IPS DF 4.7 (cell line): ENCODE data around the gene PCDHGC5.

Experiments used
- DNase-seq: peaks from one replicate; pipeline ENCODE4 v3.0.0-alpha.2; 2013; ENCODE audit warnings: low spot score; ENCODE audit errors: extremely low read depth

The PCDHGC5 gene

DNA sequence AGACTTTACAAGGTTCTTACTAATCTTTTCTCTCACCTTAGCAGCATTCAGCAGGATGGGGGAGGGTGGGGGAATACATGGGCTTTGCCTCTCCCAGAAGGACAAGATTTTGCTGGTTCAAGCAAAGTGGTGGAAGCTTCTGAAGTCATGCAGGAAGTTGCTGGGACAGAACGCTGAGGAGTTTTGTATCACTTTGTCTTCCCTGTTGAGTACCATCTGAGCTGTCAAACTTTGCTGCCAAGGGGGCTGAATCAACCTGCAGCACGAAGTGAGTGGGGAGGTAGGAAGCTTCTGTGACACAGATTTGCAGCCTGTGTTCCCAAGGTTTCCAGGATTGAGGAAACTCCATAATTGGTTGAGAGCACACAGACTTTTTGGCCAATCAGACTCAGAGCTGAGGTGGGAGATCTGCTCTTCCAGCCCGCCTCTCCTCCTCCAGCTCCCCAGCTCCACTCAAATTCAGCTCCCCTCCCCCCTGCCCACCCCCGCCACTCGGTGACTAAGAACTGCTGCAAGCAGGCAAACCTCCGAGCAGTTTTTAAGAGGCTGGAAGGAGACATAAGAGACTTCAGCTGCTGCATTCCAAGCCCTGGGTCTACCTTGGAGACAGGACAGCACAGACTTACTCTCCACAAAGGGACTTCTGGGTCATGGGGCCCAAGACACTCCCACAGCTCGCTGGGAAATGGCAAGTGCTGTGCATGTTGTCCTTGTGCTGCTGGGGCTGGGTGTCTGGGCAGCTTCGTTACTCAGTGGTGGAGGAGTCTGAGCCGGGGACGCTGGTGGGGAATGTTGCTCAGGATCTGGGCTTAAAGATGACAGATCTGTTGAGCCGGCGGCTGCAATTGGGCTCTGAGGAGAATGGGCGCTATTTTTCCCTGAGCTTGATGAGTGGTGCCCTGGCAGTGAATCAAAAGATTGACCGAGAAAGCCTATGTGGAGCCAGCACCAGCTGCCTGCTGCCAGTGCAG, at the start of gene PCDHGC5:
TSS of gene PCDHGC5 (plus strand) at position 491 of the 971 bp plus-strand sequence. CDS start at position 651, 160 bp downstream.
- DNase-seq = no peak

DNA sequence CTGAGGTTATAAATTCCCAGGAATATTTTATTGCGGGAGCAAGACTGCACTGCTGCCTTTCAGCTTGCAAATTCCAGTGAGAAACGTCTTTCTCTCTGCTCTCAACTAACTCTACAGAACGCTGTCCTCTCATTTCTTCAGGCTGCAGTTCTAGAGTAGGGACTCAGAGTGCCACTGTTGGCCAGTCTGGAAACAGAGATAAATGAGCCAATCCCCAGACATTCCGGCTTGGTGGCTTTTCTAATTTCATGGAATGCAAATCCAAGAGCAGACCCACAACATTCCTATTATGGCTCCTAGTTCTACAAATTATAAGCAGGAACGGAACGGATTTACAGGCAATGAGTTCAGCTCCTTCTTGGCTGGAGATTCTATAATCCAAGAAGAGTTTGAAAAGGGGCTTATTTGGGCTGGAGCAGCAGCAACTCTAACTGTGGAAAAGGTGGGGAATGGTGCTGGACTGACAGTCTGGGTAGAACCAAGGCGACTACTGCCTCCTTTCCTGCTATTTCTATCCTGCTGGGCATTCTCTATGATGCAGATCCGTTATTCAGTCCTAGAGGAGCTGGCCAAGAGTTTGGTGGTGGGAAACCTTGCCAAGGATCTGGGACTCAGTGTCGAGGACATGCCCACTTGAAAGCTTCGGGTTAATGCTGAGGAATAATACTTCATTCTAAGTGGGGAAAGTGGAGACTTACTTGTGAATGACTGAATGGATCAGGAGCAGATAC, 49.3 kb upstream of the PCDHGC5 start:
- DNase-seq = no peak

DNA sequence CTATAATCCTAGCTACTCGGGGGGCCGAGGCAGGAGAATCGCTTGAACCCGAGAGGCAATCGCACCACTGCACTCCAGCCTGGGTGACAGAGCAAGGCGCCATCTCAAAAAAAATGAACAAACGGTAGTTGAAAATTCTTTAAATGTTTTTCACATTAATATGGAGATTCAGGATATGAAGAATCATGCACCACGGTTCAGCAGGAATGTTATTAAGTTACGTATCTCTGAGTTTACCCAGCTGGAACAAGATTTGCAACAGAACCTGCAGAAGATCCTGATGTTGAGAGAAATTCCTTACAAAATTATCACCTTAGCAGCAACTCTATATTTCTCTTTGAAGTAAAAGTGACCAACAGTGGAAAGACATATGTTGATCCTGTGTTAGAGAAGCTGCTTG, 48.5 kb upstream of the PCDHGC5 start:
- DNase-seq = no peak

DNA sequence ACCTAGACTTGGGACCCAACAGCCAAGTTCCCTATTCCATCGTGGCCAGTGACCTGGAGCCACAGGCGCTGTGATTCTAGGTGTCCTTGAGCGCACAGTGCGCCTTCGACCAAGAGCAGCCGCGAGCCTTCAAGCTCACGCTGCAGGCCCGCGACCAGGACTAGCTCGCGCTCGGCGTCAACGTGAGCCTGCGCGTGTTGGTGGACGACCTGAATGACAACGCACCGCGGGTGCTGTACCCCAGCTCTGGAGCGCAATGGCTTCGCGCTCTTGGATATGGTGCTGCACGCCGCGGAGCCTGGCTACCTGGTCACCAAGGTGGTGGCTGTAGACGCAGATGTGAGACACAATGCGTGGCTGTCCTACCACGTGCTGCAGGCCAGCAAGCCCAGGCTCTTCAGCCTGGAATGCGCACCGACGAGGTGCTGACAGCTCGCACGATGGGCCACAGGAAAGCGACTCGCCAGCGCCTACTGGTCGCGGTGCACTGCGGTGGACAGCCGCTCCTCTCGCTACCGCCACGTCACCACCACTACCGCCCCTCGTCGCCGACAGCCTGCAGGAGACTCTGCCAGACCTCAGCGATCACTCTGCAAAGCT, 47.2 kb upstream of the PCDHGC5 start:
- DNase-seq = no peak

DNA sequence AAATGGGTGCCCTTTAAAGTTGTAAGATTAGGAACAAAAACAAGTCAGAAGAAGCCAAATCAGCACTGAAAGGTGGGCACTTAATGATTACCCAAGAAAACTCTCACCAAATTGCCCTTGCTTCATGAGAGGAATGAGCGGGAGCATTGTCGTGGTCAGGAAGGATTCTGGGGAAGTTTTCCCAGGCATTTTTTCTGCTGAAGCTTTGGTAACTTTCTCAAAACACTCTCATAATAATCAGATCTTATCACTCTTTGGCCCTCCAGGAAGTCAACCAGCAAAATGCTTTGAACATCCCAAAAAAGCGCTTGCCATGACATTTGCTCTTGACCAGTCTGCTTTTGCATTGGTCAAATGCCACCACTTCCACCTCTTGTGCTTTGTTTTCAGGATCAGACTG, 23.5 kb upstream of the PCDHGC5 start:
- no peak for DNase-seq

DNA sequence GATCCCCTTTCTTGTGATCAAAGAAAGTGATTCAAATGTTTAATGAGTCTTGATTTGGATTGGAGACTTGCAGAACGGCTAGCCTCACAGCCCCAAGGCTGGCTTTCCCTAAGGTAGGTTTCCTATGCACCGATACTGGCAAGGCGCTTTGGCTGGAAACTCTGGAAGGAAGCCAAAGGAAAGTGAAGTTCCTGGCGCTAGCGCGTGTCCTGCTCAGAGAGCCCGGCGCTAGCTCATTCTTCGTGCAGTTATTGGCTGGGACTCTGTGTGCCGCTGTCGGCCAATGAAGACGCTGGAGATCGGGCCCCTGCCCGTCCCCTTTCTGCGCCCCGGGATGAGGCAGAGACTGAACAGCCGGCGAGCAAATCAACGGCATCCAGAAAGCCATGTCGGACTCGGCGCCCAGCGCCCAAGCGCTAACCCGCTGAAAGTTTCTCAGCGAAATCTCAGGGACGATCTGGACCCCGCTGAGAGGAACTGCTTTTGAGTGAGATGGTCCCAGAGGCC, 13.2 kb upstream of the PCDHGC5 start, which contains the start of gene PCDHGC3:
TSS of gene PCDHGC3 (plus strand) at position 342 of the 507 bp plus-strand sequence. CDS start at position 493, 151 bp downstream.
- DNase-seq = no peak

DNA sequence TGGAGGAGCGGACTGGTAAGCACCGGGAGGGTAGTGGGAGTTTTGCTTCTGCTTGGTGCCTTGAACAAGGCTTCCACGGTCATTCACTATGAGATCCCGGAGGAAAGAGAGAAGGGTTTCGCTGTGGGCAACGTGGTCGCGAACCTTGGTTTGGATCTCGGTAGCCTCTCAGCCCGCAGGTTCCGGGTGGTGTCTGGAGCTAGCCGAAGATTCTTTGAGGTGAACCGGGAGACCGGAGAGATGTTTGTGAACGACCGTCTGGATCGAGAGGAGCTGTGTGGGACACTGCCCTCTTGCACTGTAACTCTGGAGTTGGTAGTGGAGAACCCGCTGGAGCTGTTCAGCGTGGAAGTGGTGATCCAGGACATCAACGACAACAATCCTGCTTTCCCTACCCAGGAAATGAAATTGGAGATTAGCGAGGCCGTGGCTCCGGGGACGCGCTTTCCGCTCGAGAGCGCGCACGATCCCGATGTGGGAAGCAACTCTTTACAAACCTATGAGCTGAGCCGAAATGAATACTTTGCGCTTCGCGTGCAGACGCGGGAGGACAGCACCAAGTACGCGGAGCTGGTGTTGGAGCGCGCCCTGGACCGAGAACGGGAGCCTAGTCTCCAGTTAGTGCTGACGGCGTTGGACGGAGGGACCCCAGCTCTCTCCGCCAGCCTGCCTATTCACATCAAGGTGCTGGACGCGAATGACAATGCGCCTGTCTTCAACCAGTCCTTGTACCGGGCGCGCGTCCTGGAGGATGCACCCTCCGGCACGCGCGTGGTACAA, 12.6 kb upstream of the PCDHGC5 start:
- no peak for DNase-seq

DNA sequence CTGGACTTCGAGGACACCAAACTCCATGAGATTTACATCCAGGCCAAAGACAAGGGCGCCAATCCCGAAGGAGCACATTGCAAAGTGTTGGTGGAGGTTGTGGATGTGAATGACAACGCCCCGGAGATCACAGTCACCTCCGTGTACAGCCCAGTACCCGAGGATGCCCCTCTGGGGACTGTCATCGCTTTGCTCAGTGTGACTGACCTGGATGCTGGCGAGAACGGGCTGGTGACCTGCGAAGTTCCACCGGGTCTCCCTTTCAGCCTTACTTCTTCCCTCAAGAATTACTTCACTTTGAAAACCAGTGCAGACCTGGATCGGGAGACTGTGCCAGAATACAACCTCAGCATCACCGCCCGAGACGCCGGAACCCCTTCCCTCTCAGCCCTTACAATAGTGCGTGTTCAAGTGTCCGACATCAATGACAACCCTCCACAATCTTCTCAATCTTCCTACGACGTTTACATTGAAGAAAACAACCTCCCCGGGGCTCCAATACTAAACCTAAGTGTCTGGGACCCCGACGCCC, 11.8 kb upstream of the PCDHGC5 start:
- no peak for DNase-seq

DNA sequence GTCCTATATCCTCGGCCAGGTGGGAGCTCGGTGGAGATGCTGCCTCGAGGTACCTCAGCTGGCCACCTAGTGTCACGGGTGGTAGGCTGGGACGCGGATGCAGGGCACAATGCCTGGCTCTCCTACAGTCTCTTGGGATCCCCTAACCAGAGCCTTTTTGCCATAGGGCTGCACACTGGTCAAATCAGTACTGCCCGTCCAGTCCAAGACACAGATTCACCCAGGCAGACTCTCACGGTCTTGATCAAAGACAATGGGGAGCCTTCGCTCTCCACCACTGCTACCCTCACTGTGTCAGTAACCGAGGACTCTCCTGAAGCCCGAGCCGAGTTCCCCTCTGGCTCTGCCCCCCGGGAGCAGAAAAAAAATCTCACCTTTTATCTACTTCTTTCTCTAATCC, 11.1 kb upstream of the PCDHGC5 start:
- DNase-seq = no peak

DNA sequence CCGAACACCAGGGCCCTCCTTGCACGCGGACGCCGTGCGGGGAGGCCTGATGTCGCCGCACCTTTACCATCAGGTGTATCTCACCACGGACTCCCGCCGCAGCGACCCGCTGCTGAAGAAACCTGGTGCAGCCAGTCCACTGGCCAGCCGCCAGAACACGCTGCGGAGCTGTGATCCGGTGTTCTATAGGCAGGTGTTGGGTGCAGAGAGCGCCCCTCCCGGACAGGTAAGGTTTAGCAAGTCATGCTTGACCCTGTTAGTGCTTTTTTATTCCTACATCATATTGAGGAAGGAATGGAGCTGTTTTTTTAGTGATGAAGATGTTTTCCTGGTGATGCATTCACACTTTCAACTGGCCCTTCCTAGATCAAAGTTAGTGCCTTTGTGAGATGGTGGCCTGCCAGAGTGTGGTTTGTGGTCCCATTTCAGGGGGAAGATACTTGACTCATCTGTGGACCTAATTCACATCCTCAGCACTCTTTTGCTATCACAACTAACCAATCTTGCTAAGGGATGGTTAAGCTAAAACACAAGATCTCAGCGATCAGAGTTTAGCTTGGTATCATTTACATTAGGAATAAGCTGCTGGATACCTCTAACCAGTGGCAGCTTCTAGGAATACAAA, 10.4 kb upstream of the PCDHGC5 start:
- no peak for DNase-seq

DNA sequence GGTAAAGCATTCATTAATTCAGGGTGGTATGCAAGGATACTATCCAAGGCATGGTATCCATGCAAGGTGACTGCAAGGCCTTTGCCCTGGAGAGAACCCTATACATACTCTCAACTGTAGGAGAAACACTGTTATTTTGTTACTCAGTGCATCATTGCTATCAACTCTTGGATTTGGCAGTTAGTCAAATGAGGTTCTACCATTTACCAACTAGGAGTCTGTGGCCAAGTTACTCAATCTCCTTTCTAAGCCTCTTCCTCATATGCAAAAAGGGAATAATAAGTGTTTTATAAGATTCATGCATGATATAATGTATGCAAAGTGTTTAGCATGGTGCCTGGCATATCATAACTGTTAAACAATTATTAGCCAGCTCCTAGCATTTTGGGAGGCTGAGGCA, 9.1 kb upstream of the PCDHGC5 start:
- DNase-seq = no peak

DNA sequence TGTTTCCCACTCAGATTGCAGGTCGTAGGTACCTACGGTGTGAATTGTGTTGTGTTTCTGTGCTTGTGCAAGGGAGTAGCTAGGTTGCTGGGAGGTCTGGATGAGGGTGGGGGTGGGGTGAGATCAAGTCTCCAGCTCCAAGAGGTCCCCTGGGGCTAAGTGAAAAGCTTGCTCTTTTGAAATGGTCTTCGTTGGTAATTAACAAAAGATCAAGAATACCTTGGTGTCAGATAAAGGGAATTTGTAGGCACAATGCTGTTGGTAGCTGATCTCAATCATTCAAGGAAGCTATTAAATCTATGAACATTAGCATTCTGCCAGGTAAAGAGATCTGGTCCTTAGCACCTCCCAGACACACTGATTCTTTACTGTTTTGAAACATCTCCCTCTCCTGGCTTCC, 5.0 kb upstream of the PCDHGC5 start:
- DNase-seq = no peak

DNA sequence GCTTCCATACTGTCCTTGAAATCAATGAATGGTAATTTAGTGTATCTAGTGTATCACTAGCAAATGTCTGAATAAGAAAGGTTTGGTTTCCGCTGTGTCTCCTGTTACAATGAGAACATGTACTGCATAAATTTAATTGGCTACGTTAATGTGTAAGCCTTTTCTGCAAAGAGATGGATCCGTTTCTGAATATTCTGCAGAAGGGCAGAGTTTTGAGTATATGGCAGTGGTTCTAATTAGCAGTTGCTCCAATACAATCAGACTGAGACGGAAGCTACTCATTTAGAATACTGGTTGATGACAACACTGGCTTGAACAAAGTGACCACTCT, 4.6 kb upstream of the PCDHGC5 start:
- no peak for DNase-seq

DNA sequence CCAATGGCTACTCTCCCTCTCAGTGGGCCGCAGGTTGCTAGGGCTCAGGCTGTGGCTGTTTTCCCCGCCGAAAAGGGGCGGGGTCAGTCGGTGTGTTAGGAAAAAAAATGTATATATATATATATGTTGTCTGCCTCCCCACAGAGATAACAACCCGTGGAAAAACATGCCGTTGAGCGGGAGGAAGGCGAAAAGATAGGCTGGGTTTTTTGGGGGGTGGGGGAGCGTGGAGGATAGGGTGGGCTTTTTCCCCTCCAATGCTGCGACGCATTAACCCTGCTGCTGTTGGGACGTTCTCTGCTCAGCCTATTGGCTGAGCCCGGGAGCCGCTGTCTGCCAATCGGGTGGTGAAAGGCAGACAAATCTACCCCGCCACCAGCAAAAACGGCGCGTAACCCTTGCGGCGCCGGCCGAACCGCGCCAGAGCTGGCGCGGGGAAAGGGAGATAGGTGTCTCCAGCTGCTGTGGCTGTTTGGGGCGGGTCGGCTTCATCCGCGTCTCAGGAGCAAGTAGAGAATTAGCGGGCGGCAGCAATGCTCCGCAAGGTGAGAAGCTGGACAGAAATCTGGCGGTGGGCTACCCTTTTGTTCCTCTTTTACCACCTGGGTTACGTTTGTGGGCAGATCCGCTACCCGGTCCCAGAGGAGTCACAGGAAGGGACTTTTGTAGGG, 4.1 kb upstream of the PCDHGC5 start, which contains the start of gene PCDHGC4:
TSS of gene PCDHGC4 (plus strand) at position 390 of the 671 bp plus-strand sequence. CDS start at position 534, 144 bp downstream.
- DNase-seq = no peak

DNA sequence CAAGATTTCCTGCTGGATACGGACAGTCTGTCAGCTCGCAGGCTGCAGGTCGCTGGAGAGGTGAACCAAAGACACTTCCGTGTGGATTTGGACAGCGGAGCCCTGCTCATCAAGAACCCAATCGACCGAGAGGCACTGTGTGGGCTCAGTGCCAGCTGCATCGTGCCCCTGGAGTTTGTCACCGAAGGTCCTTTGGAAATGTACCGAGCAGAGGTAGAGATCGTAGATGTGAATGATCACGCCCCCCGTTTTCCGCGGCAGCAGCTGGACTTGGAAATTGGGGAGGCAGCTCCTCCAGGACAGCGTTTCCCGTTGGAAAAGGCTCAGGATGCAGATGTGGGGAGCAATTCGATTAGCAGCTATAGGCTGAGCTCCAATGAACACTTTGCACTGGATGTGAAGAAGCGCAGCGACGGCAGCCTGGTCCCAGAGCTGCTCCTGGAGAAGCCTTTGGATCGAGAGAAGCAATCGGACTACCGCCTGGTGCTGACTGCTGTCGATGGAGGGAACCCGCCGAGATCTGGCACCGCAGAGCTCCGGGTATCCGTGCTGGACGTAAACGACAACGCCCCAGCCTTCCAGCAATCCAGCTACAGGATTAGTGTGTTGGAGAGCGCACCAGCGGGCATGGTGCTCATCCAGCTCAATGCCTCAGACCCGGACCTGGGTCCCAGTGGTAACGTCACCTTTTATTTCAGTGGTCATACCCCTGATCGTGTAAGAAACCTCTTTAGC, 3.4 kb upstream of the PCDHGC5 start:
- no peak for DNase-seq

DNA sequence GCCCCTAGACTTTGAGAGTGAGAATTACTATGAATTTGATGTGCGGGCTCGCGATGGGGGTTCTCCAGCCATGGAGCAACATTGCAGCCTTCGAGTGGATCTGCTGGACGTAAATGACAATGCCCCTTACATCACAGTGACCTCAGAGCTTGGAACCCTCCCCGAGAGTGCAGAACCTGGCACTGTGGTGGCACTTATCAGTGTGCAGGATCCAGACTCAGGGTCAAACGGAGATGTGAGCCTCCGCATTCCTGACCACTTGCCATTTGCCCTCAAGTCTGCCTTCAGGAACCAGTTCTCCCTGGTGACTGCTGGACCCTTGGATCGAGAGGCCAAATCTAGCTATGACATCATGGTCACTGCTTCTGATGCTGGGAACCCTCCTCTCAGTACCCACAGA, 2.8 kb upstream of the PCDHGC5 start:
- no peak for DNase-seq

DNA sequence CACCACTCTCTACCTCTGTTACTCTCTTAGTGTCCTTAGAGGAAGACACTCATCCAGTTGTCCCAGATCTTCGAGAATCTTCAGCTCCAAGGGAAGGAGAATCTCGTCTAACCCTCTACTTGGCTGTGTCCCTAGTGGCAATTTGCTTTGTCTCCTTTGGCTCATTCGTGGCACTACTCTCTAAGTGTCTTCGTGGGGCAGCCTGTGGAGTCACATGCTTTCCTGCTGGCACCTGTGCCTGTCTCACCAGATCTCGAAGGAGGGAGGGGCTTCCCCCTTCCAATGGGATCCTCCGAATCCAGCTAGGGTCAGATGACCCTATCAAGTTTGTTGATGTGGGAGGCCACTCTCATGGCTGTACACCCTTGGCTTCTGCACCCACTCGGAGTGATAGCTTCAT, 1.8 kb upstream of the PCDHGC5 start:
- no peak for DNase-seq

DNA sequence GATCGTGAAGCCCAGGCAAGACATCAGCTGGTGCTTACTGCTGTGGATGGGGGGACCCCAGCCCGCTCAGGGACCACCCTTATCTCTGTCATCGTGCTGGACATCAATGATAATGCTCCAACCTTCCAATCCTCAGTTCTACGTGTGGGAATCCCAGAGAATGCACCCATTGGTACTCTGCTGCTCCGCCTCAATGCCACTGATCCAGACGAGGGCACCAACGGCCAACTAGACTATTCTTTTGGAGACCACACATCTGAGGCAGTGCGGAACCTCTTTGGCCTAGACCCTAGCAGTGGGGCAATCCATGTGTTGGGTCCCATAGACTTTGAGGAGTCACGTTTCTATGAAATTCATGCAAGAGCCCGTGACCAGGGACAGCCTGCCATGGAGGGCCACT, 960 bp downstream of the PCDHGC5 start:
- DNase-seq = no peak

DNA sequence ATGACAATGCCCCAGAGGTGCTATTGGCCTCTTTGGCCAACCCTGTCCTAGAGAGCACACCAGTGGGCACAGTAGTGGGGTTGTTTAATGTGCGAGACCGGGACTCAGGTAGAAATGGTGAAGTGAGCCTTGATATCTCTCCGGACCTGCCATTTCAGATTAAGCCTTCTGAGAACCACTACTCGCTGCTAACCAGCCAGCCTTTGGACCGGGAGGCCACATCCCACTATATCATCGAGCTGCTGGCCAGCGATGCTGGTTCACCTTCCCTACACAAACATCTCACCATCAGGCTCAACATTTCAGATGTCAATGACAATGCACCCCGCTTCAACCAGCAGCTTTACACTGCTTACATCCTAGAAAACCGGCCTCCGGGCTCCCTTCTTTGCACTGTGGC, 1.4 kb downstream of the PCDHGC5 start:
- no peak for DNase-seq
